ENCODE data around the gene PIGH.

PIGH gene

GRCh38 chr14:67574806-67575205, 25.3 kb downstream of the PIGH start:
- no peak for DNase-seq (ENCODE audit: low spot score)

GRCh38 chr14:67574156-67574555, 25.9 kb downstream of the PIGH start:
- DNase-seq (ENCODE audit: low spot score), result no peak

- DNase-seq (ENCODE audit: low spot score), result no peak
These were observed 26.6 kb downstream of the PIGH start for GRCh38 chr14:67573228-67574010.

GRCh38 chr14:67572608-67573007, 27.5 kb downstream of the PIGH start:
- no peak for DNase-seq (ENCODE audit: low spot score)

GRCh38 chr14:67571991-67572323, 28.1 kb downstream of the PIGH start:
- DNase-seq (ENCODE audit: low spot score), result no peak

- peak; percentile 65 for DNase-seq (ENCODE audit: low spot score)
These were observed 28.6 kb downstream of the PIGH start for GRCh38 chr14:67571275-67571990.

- no peak for DNase-seq (ENCODE audit: low spot score)
These were observed 29.6 kb downstream of the PIGH start for GRCh38 chr14:67570453-67570852.

- DNase-seq (ENCODE audit: low spot score), result no peak
These were observed 30.3 kb downstream of the PIGH start for GRCh38 chr14:67569651-67570290.

GRCh38 chr14:67569011-67569650, 30.9 kb downstream of the PIGH start:
- DNase-seq (ENCODE audit: low spot score), result peak; percentile 8

- DNase-seq (ENCODE audit: low spot score), result no peak
These were observed 32.4 kb downstream of the PIGH start for GRCh38 chr14:67567654-67568053.

- DNase-seq (ENCODE audit: low spot score), result no peak
These were observed 33.2 kb downstream of the PIGH start for GRCh38 chr14:67566908-67567307.

- no peak for DNase-seq (ENCODE audit: low spot score)
These were observed 35.8 kb downstream of the PIGH start for GRCh38 chr14:67564236-67564635.

GRCh38 chr14:67562776-67563150, 37.3 kb downstream of the PIGH start:
- no peak for DNase-seq (ENCODE audit: low spot score)

GRCh38 chr14:67562025-67562775, 37.9 kb downstream of the PIGH start:
- no peak for DNase-seq (ENCODE audit: low spot score)

GRCh38 chr14:67559639-67560038, 40.4 kb downstream of the PIGH start:
- no peak for DNase-seq (ENCODE audit: low spot score)

- DNase-seq (ENCODE audit: low spot score), result no peak
These were observed 42.4 kb downstream of the PIGH start for GRCh38 chr14:67557656-67558055.

- DNase-seq (ENCODE audit: low spot score), result no peak
These were observed 43.0 kb downstream of the PIGH start for GRCh38 chr14:67557118-67557517.

- no peak for DNase-seq (ENCODE audit: low spot score)
These were observed 43.4 kb downstream of the PIGH start for GRCh38 chr14:67556671-67557070.

- no peak for DNase-seq (ENCODE audit: low spot score)
These were observed 44.5 kb downstream of the PIGH start for GRCh38 chr14:67555518-67556090.

GRCh38 chr14:67554341-67554740, 45.7 kb downstream of the PIGH start:
- no peak for DNase-seq (ENCODE audit: low spot score)

GRCh38 chr14:67553547-67553946, 46.5 kb downstream of the PIGH start:
- DNase-seq (ENCODE audit: low spot score), result no peak

- no peak for DNase-seq (ENCODE audit: low spot score)
These were observed 48.1 kb downstream of the PIGH start for GRCh38 chr14:67551940-67552339.

Measured in NAMALWA (cell line).